Common myeloid progenitor, CD34-positive (primary cell): ENCODE data around the gene PTPN1.

Experiments used
- CTCF ChIA-PET: fragments of 350-600 bp; sonication (Branson Sonifier 250); formaldehyde crosslinking; loops from one replicate; lab custom pipeline; 2021; ENCODE audit warnings: antibody characterized with exemption; lab: Charles Lee
- POLR2A ChIA-PET: fragments of 350-600 bp; sonication (Branson Sonifier 250); formaldehyde crosslinking; loops from one replicate; lab custom pipeline; 2021; ENCODE audit warnings: antibody characterized with exemption; lab: Charles Lee
- DNase-seq, 3 donors: peaks; one replicate each; pipeline versions ENCODE4 v3.0.0 to v3.0.0-alpha.2; 2013
- H3K27ac ChIP-seq, 2 experiments: 1 replicate in 1 of 2; 2 replicates in 1 of 2; pipeline ENCODE4 v1.7.0; 2013; ENCODE audit warnings: inconsistent platforms in 2 of 2, low read length in 2 of 2, mild to moderate bottlenecking in 2 of 2, low read depth in 1 of 2, moderate library complexity in 1 of 2; ENCODE audit not compliant: severe bottlenecking in 2 of 2, insufficient read depth in 1 of 2, poor library complexity in 1 of 2
- H3K27me3 ChIP-seq, 5 experiments: replicated peaks in 2 of 5; 1 replicate in 3 of 5; 2 replicates in 2 of 5; pipeline versions ENCODE4 v1.6.1 to v1.7.0; 2013; ENCODE audit warnings: low read length in 4 of 5, mild to moderate bottlenecking in 2 of 5, moderate library complexity in 2 of 5, inconsistent platforms in 1 of 5; ENCODE audit not compliant: insufficient read depth in 5 of 5, control insufficient read depth in 4 of 5
- H3K36me3 ChIP-seq, 4 experiments: 1 replicate in 2 of 4; 2 replicates in 2 of 4; pipeline versions ENCODE4 v1.6.1 to v1.7.0; 2013; ENCODE audit warnings: low read length in 3 of 4, control low read depth in 1 of 4, mild to moderate bottlenecking in 1 of 4; ENCODE audit not compliant: control insufficient read depth in 4 of 4, insufficient read depth in 4 of 4
- H3K4me1 ChIP-seq, 4 experiments: 1 replicate in 3 of 4; 2 replicates in 1 of 4; pipeline versions ENCODE4 v1.6.1 to v1.7.1; 2013; ENCODE audit warnings: low read length in 3 of 4, mild to moderate bottlenecking in 3 of 4, control low read depth in 1 of 4, inconsistent platforms in 1 of 4, moderate library complexity in 1 of 4; ENCODE audit not compliant: control insufficient read depth in 4 of 4, insufficient read depth in 4 of 4; ENCODE audit errors: control extremely low read depth in 1 of 4
- H3K4me3 ChIP-seq, 7 experiments: 1 replicate in 4 of 7; 2 replicates in 3 of 7; pipeline versions ENCODE4 v1.5.1 to v1.7.0; 2013; ENCODE audit warnings: mild to moderate bottlenecking in 7 of 7, low read length in 6 of 7, moderate library complexity in 6 of 7, inconsistent platforms in 2 of 7, low read depth in 2 of 7, control low read depth in 1 of 7; ENCODE audit not compliant: insufficient read depth in 4 of 7, control insufficient read depth in 1 of 7; ENCODE audit errors: extremely low read depth in 1 of 7
- H3K9me3 ChIP-seq, 5 experiments: 1 replicate in 4 of 5; 2 replicates in 1 of 5; pipeline versions ENCODE4 v1.6.1 to v1.7.1; 2013; ENCODE audit warnings: low read length in 4 of 5, mild to moderate bottlenecking in 2 of 5, inconsistent platforms in 1 of 5, low read depth in 1 of 5, moderate library complexity in 1 of 5; ENCODE audit not compliant: control insufficient read depth in 4 of 5, insufficient read depth in 2 of 5; ENCODE audit errors: control extremely low read depth in 1 of 5
- WGBS: methylation state at CpG from one replicate; pipeline ENCODE4 v1.1.5; 2013; ENCODE audit not compliant: insufficient coverage; 5-methylcytosine and 5-hydroxymethylcytosine counted together

PTPN1 gene

DNA sequence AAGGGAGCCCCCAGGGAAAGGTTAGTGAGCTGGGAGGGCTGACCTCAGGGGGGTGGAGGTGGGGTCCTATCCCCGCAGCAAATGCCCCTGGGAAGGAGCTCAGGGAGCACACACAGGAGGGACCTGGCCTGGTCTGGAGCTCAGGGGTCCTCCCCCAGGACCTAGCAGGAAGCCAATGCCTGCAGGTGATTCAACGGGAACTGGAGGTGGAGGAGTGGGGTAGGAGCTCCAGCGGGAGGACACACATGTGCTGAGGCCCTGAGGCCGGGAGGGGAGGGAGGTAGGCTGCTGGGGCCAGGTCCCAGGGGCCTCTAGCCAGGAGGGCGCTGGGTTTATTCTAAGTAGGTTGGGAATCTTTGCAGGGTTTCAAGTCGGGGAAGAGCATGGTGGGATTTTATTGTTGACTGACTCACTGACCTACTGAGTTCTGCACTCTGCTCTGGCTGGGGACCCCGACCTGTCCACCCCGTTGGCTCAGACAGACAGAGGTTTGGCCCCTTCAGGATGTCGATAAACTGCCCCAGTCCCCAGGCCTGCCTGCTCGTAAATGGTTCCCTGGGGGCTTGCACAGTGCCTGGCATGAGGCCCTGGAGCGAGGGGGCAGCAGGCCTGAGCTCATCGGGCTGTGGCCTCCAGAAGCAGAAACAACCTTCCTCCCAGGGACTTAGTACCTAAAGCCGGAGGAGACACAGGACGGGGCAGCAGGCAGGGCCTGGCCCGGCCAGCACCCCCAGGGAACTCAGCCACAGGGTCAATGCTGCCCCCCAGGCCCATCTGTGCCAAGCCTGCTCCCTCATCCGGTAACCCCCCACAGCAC is 118.9 kb downstream of the PTPN1 start:
- DNase-seq = no peak
- H3K36me3 ChIP-seq = peaks cover 0 to 5% (median 0%) of the 10 kb centered on the region in 4 experiments
- CTCF ChIA-PET = interaction anchor here (0.6 to 1.7 kb wide), 3 partner anchors 9 to 367 kb away, joined by 3 to 6 read pairs (median 3); partner anchors contain the start of gene PARD6B
- H3K4me1 ChIP-seq = peaks cover 0 to 2% (median 0%) of the 10 kb centered on the region in 4 experiments
- no peaks in the 10 kb centered on the region for H3K27me3 ChIP-seq
- WGBS = 94% methylated on average over 16 of the region's 16 CpGs
- H3K27ac ChIP-seq = no peak overlapping the region
- H3K9me3 ChIP-seq = no peaks in the 10 kb centered on the region
- POLR2A ChIA-PET = no interaction called here
- H3K4me3 ChIP-seq = no peak overlapping the region

DNA sequence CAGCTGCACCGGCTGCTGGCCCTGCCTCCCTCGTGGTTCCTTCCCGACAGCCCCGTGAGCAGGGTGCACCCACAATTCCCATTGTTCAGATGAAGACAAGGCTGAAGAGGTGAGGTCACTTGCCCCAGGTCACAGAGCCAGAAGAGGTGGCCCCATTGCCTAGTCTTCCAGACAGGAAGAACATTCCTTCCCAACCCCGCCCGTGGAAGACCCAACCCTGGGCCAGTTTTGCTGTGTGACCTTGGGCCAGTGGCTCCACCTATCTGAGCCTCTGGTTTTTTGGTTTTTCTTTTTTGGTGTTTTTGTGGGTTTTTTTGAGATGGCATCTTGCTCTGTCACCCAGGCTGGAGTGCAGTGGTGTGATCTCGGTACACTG is 119.5 kb downstream of the PTPN1 start:
- ChIA-PET CTCF (interaction anchor here (0.6 kb wide), 1 partner anchor 102 kb away, joined by 3 read pairs; the partner anchor contains the start of gene PARD6B), POLR2A (no interaction called here)
- no peak for DNase-seq
- 100% methylated on average over 1 of the region's 7 CpGs for WGBS
- H3K4me3 ChIP-seq = no peak overlapping the region
- H3K27me3 ChIP-seq = no peaks in the 10 kb centered on the region
- peaks cover 0 to 2% (median 0%) of the 10 kb centered on the region in 4 experiments for H3K4me1 ChIP-seq
- H3K27ac ChIP-seq = no peak overlapping the region
- H3K36me3 ChIP-seq = peaks cover 0 to 5% (median 0%) of the 10 kb centered on the region in 4 experiments
- H3K9me3 ChIP-seq = no peaks in the 10 kb centered on the region

DNA sequence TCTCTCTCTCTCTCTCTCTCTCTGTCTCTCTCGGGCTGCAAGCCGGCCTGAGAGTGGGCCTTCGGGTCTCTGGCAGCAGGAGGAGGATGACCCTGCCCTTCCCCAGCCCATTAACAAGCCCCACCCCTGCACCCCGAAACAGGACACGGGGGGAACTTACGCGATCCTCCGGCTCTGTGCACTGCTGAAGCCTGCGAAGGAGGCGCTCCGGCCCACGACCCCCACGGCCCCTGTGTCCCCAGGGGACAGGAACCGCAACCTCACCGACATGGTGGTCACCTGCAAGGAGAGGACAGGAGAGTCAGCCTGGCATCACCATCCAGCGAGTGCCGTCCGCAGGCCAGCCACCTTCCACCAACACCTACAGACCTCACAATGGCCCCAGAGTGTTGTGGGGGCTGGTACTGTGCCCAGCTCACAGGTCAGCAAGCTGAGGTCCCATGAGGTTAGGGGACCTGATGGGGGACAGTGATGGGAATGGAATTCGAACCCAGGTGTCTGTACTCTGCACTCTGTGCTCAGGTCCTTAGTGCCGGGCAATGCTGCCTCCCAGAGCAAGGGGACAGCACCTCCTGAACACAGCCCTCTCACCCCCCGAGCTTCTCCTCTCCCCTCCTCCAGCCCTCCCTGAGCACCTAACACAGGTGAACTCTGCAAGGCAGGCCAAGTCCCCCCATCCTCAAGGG is 120.5 kb downstream of the PTPN1 start:
- H3K27me3 ChIP-seq = no peaks in the 10 kb centered on the region
- 96% methylated on average over 14 of the region's 21 CpGs for WGBS

DNA sequence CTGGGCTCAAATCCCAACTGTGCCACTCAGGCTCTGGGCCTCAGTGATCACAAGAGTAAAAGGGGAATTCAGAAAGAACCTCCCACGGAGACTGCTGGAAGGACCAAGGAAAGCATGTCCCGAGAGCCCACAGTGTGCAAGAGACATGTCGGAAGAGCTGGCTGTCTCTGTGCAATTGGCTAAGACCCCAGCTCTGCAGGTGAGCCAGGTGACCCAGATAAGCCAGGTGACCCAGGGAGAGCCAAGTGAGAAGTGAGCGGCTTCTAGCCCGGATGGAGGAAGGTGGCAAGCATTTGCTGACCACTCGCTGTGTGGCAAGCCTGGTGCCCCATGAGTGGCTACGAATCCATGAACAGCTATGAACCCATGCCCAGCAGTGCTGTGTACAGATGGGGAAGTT is 122.1 kb downstream of the PTPN1 start:
- WGBS = 99% methylated on average over 7 of the region's 7 CpGs
- Histone ChIP-seq H3K27me3 (no peaks in the 10 kb centered on the region), H3K4me1 (peaks cover 0 to 8% (median 3%) of the 10 kb centered on the region in 4 experiments), H3K4me3 (no peak overlapping the region), H3K36me3 (peaks cover 0 to 5% (median 0%) of the 10 kb centered on the region in 4 experiments), H3K9me3 (no peaks in the 10 kb centered on the region), H3K27ac (no peak overlapping the region)
- POLR2A ChIA-PET = no interaction called here
- DNase-seq = no peak
- CTCF ChIA-PET = interaction anchor here (0.8 to 1.9 kb wide), 5 partner anchors 8 to 35 kb away, joined by 3 to 5 read pairs (median 4); no protein-coding TSS in a partner anchor

More for the DNA sequence above, 120.5 kb downstream of the PTPN1 start:
- peaks cover 0 to 5% (median 0%) of the 10 kb centered on the region in 4 experiments for H3K36me3 ChIP-seq
- H3K9me3 ChIP-seq = no peaks in the 10 kb centered on the region
- no peak for DNase-seq
- ChIA-PET POLR2A (no interaction called here), CTCF (no interaction called here)
- peaks cover 0 to 2% (median 0%) of the 10 kb centered on the region in 4 experiments for H3K4me1 ChIP-seq
- no peak overlapping the region for H3K27ac ChIP-seq
- no peak overlapping the region for H3K4me3 ChIP-seq

DNA sequence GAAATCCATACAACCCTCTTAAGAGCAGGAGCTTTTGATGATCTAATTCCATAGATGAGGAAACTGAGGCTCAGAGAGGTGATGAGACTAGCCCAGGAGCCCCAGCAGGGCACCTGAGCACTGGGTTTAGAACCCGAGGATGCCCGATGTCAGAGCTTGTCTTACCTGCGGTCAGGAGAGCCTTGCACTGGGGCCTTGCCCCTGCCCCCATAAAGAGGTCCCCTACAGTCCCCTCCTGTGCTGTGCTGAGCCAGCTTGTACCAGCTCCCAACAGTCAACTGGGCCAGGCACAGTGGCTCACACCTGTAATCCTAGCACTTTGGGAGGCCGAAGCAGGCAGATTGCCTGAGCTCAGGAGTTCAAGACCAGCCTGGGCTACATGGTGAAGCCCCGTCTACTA is 122.5 kb downstream of the PTPN1 start:
- 97% methylated on average over 5 of the region's 5 CpGs for WGBS
- H3K36me3 ChIP-seq = peaks cover 0 to 5% (median 0%) of the 10 kb centered on the region in 4 experiments
- no peaks in the 10 kb centered on the region for H3K27me3 ChIP-seq
- H3K4me1 ChIP-seq = peaks cover 0 to 8% (median 3%) of the 10 kb centered on the region in 4 experiments
- ChIA-PET POLR2A (no interaction called here), CTCF (interaction anchor here (0.8 to 1.9 kb wide), 4 partner anchors 9 to 35 kb away, joined by 3 to 5 read pairs (median 4); no protein-coding TSS in a partner anchor)
- no peak overlapping the region for H3K4me3 ChIP-seq
- H3K9me3 ChIP-seq = no peaks in the 10 kb centered on the region
- no peak overlapping the region for H3K27ac ChIP-seq
- DNase-seq = no peak

DNA sequence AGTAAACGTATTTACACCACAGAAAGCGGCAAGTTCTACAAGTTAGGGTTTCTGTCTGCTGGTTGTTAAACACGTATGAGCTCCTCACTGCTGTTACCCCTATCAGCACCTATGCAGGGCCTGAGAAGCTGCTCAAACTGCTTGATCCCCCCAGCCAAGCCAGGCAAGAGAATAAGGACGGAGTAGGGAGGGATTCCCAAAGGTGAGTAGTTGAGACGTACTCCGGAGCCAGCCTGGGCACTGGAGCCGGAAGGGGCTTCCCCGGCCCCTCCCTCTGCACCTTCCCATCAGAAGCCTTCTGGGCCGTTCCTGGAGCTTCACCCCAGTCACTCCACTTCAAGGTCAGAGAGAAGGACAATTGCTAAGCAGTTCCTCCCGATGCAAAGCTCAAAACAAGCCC is 123.2 kb downstream of the PTPN1 start:
- peaks cover 0 to 8% (median 3%) of the 10 kb centered on the region in 4 experiments for H3K4me1 ChIP-seq
- POLR2A ChIA-PET = no interaction called here
- H3K36me3 ChIP-seq = peaks cover 0 to 5% (median 0%) of the 10 kb centered on the region in 4 experiments
- CTCF ChIA-PET = interaction anchor here (1.0 to 1.5 kb wide), 3 partner anchors 9 to 41 kb away, joined by 3 to 4 read pairs (median 3); no protein-coding TSS in a partner anchor
- H3K4me3 ChIP-seq = no peak overlapping the region
- H3K9me3 ChIP-seq = no peaks in the 10 kb centered on the region
- 87% methylated on average over 9 of the region's 10 CpGs for WGBS
- no peaks in the 10 kb centered on the region for H3K27me3 ChIP-seq
- no peak overlapping the region for H3K27ac ChIP-seq
- DNase-seq = no peak
